GM11168 (cell line): ENCODE results near the gene HS3ST4.
"Not testable (repeated sequence)": the region's sequence is repeated elsewhere in the genome, so short reads cannot be mapped to it uniquely, and the experiment has no call there.

ENCODE experiments used
- in situ Hi-C: fragments of 300-500 bp; cut with MboI; formaldehyde crosslinking; loops from one replicate; pipeline ENCODE4 v1.12.0; 2022; ENCODE audit warnings: low sequenced_read_pairs; ENCODE audit not compliant: unreplicated experiment

Gene HS3ST4

GRCh38 chr16:26058326-26058725 is 366.6 kb downstream of the HS3ST4 start:
- in situ Hi-C loops: no loop called here

GRCh38 chr16:26070302-26071100 is 378.7 kb downstream of the HS3ST4 start:
- in situ Hi-C loops: no loop called here

- in situ Hi-C loops: no loop called here
Measured at GRCh38 chr16:26071101-26071866, 379.5 kb downstream of the HS3ST4 start.

GRCh38 chr16:26078716-26079355 is 387.1 kb downstream of the HS3ST4 start:
- in situ Hi-C loops: no loop called here

GRCh38 chr16:26087091-26087490 is 395.3 kb downstream of the HS3ST4 start:
- in situ Hi-C loops: no loop called here

GRCh38 chr16:26091511-26091910 is 399.8 kb downstream of the HS3ST4 start:
- in situ Hi-C loops: no loop called here

GRCh38 chr16:26098206-26098605 is 406.4 kb downstream of the HS3ST4 start:
- in situ Hi-C loops: not testable (repeated sequence)

GRCh38 chr16:26102369-26102768 is 410.6 kb downstream of the HS3ST4 start:
- in situ Hi-C loops: no loop called here

- in situ Hi-C loops: no loop called here
Measured at GRCh38 chr16:26108836-26109505, 417.2 kb downstream of the HS3ST4 start.

GRCh38 chr16:26111900-26112299 is 420.1 kb downstream of the HS3ST4 start:
- in situ Hi-C loops: no loop called here

GRCh38 chr16:26118575-26118974 is 426.8 kb downstream of the HS3ST4 start:
- in situ Hi-C loops: no loop called here

GRCh38 chr16:26120729-26121128 is 429.0 kb downstream of the HS3ST4 start:
- in situ Hi-C loops: no loop called here

- in situ Hi-C loops: no loop called here
Measured at GRCh38 chr16:26128296-26128695, 436.5 kb downstream of the HS3ST4 start.

GRCh38 chr16:26129997-26130396 is 438.2 kb downstream of the HS3ST4 start:
- in situ Hi-C loops: no loop called here

GRCh38 chr16:26133416-26134093 is 441.8 kb downstream of the HS3ST4 start:
- in situ Hi-C loops: no loop called here

- in situ Hi-C loops: no loop called here
Measured at GRCh38 chr16:26134588-26134987, 442.8 kb downstream of the HS3ST4 start.

- in situ Hi-C loops: no loop called here
Measured at GRCh38 chr16:26137956-26138355, 446.2 kb downstream of the HS3ST4 start.

GRCh38 chr16:26139091-26139490 is 447.3 kb downstream of the HS3ST4 start:
- in situ Hi-C loops: no loop called here

GRCh38 chr16:26139884-26140283 is 448.1 kb downstream of the HS3ST4 start:
- in situ Hi-C loops: no loop called here
